ENCODE measurements around the gene AHI1. TPM values are rescaled to one million over a fixed set of nuclear protein-coding genes. Genes with fewer than 3 reads are reported as not detected.

The AHI1 gene
- total RNA-seq, 1 experiment from 2014 or later, result 26.5 TPM

DNA sequence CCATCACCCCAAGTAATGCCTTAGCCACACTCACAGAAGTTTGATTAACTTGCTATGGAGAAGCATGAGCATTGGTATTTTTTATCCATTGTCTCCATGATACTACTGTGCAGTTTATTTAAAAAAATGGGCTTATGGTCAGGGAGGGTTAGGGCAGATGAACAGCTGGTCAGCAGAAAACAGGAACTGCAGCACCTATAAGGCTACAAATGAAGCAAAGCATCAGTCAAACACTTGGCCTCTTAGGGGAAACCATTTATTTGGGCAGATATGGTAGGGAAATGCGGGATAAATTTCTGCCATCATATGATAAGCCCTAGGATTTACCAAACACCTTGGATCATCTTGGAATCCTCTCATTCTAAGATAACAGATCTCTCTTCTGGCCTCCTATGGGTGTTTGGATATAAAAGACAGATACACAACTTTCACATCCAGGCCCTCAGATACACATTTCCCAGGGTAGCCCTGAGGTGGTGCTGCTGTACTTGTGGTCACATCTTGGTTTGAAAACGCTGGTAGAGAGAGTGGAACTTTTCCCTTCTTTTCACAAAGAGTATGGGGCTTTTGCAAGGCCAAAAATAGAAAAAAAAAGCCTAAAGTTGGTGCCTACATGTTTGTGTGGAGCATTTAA, 42.8 kb upstream of the AHI1 start:
- peak; percentile 29 for DNase-seq (ENCODE audit: unreplicated experiment)
- BruUV-seq (replicated peaks), result no TSS peak
- TF ChIP-seq, protein P1, sequence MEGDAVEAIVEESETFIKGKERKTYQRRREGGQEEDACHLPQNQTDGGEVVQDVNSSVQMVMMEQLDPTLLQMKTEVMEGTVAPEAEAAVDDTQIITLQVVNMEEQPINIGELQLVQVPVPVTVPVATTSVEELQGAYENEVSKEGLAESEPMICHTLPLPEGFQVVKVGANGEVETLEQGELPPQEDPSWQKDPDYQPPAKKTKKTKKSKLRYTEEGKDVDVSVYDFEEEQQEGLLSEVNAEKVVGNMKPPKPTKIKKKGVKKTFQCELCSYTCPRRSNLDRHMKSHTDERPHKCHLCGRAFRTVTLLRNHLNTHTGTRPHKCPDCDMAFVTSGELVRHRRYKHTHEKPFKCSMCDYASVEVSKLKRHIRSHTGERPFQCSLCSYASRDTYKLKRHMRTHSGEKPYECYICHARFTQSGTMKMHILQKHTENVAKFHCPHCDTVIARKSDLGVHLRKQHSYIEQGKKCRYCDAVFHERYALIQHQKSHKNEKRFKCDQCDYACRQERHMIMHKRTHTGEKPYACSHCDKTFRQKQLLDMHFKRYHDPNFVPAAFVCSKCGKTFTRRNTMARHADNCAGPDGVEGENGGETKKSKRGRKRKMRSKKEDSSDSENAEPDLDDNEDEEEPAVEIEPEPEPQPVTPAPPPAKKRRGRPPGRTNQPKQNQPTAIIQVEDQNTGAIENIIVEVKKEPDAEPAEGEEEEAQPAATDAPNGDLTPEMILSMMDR (IDR thresholded peaks at IDR 0.05; ENCODE audit: unreplicated experiment), result no peak
- CTCF ChIA-PET, result interaction anchor here (0.7 to 9.5 kb wide), 6 partner anchors 11 to 693 kb away, joined by 3 to 143 read pairs (median 3); no protein-coding TSS in a partner anchor
- Mint-ChIP-seq H3K27ac (ENCODE audit: low read depth, unreplicated experiment) (no peak overlapping the region), H3K4me1 (ENCODE audit: insufficient read depth, unreplicated experiment) (peaks cover 9% of the 10 kb centered on the region), H3K9me3 (ENCODE audit: unreplicated experiment) (no peaks in the 10 kb centered on the region), H3K27me3 (ENCODE audit: insufficient read depth, unreplicated experiment) (no peaks in the 10 kb centered on the region), H3K36me3 (ENCODE audit: insufficient read depth, unreplicated experiment) (no peaks in the 10 kb centered on the region), H3K4me3 (ENCODE audit: unreplicated experiment) (no peak overlapping the region)
- intact Hi-C loops (cut with micrococcal nuclease), result no loop called here
- POLR2A ChIA-PET, result no interaction called here

DNA sequence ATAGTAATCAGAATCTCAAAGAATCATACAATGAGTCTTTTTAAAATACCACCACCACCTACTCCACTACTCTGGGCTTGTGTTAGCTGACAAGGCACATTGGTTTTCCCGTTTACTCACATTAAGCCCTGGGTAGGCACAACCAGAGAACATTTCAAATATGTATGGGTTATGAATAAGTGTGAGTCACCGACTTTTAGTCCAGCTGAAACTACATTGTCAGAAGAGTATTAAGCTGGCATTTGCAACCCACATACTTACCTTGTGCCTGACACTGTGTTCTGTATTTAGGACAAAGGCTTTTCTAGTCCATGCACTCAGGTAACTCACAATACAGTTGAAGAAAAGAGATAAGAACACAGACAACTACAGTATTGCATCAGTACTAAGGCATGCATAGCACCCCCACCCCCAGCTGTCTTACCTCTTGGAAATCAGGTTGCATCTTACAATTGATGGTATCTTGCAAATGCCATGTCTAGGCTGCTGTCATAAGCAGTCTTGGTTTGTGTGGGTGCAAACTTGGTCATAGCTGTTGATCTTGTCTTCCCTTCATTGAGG, 40.3 kb upstream of the AHI1 start:
- POLR2A ChIA-PET, result interaction anchor here (0.6 to 1.6 kb wide), 4 partner anchors 39 to 933 kb away, joined by 3 to 6 read pairs (median 4); partner anchors contain the start of gene BCLAF1
- Mint-ChIP-seq H3K27ac (ENCODE audit: low read depth, unreplicated experiment) (no peak overlapping the region), H3K9me3 (ENCODE audit: unreplicated experiment) (no peaks in the 10 kb centered on the region), H3K36me3 (ENCODE audit: insufficient read depth, unreplicated experiment) (no peaks in the 10 kb centered on the region), H3K4me3 (ENCODE audit: unreplicated experiment) (no peak overlapping the region), H3K4me1 (ENCODE audit: insufficient read depth, unreplicated experiment) (peaks cover 9% of the 10 kb centered on the region), H3K27me3 (ENCODE audit: insufficient read depth, unreplicated experiment) (no peaks in the 10 kb centered on the region)
- CTCF ChIA-PET, result interaction anchor here (0.5 to 9.5 kb wide), 7 partner anchors 32 to 689 kb away, joined by 3 to 143 read pairs (median 4); no protein-coding TSS in a partner anchor
- TF ChIP-seq, protein P1 (IDR thresholded peaks at IDR 0.05; ENCODE audit: unreplicated experiment), result no peak
- BruUV-seq (replicated peaks), result no TSS peak
- DNase-seq (ENCODE audit: unreplicated experiment), result peak; percentile 81
- intact Hi-C loops (cut with micrococcal nuclease), result loop anchor here (1.0 to 5.0 kb wide), 3 partner anchors 31 to 398 kb away; partner anchors contain the start of gene PDE7B

DNA sequence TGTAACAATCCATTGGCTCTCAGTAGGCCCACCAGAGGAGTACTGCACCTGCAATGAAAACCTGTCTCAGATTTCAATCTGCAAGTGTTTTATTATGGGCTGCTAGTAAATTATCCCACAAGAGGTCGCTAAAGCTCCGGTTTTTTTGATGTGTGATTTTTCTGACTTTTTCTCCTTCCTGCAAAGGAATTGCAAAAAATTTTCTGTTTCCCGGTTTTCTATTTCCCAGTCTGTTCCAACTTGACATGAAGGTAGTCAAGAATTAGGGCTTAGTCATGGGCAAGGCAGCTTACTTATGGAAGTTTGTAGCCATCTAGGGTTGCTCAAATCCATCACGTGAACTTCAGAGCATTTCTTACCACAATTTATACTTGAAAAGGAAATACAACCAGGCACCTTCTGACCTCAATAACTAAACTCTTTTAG, 38.5 kb upstream of the AHI1 start:
- intact Hi-C loops (cut with micrococcal nuclease), result loop anchor here (1.0 to 5.0 kb wide), 6 partner anchors 29 to 690 kb away; partner anchors contain the start of gene PDE7B
- peaks cover 9% of the 10 kb centered on the region for H3K4me1 Mint-ChIP-seq (ENCODE audit: insufficient read depth, unreplicated experiment)
- H3K27me3 Mint-ChIP-seq (ENCODE audit: insufficient read depth, unreplicated experiment), result no peaks in the 10 kb centered on the region
- TF ChIP-seq, protein P1 (IDR thresholded peaks at IDR 0.05; ENCODE audit: unreplicated experiment), result peak; percentile 49
- ChIA-PET CTCF (interaction anchor here (0.5 to 9.5 kb wide), 47 partner anchors 8 to 1273 kb away, joined by 3 to 143 read pairs (median 4); partner anchors contain the start of gene PDE7B), POLR2A (interaction anchor here (0.7 to 1.7 kb wide), 6 partner anchors 132 to 714 kb away, joined by 3 to 7 read pairs (median 4); partner anchors contain the start of genes MTFR2 and PDE7B)
- H3K36me3 Mint-ChIP-seq (ENCODE audit: insufficient read depth, unreplicated experiment), result no peaks in the 10 kb centered on the region
- H3K9me3 Mint-ChIP-seq (ENCODE audit: unreplicated experiment), result no peaks in the 10 kb centered on the region
- DNase-seq (ENCODE audit: unreplicated experiment), result peak; percentile 79
- no peak overlapping the region for H3K27ac Mint-ChIP-seq (ENCODE audit: low read depth, unreplicated experiment)
- no peak overlapping the region for H3K4me3 Mint-ChIP-seq (ENCODE audit: unreplicated experiment)
- BruUV-seq (replicated peaks), result no TSS peak

DNA sequence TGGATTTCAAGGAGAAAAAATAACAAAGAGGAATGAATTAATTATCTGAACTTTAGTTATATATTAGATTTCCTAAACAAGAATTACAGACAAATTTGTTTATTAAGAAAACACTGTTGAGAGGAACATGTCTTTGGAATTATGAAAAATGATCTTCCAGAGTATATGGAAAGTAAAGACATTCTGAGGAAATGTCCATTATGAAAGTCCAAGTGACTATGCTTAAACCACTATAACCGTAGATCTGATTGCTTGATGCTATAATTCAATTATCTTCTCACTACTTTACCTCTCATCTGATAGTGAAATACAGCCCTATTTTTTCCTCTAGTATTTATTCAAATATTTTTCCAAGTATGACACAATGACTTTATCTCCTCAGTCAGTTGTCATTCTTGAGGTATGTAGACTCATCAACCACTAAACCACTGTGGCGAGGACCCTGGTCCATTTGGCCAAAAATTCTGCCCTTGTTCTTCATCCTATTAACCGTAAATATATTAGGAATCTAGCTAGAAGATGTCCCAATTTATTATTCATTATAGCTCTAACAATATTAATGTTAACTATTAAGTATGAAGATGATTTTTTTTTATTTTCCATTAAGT, 37.3 kb upstream of the AHI1 start:
- no peak overlapping the region for H3K27ac Mint-ChIP-seq (ENCODE audit: low read depth, unreplicated experiment)
- H3K36me3 Mint-ChIP-seq (ENCODE audit: insufficient read depth, unreplicated experiment), result no peaks in the 10 kb centered on the region
- TF ChIP-seq, protein P1 (IDR thresholded peaks at IDR 0.05; ENCODE audit: unreplicated experiment), result no peak
- no peak for DNase-seq (ENCODE audit: unreplicated experiment)
- no peak overlapping the region for H3K4me3 Mint-ChIP-seq (ENCODE audit: unreplicated experiment)
- intact Hi-C loops (cut with micrococcal nuclease), result loop anchor here (5.0 kb wide), 2 partner anchors 317 to 782 kb away; partner anchors contain the start of gene PDE7B
- CTCF ChIA-PET, result interaction anchor here (0.6 to 9.5 kb wide), 25 partner anchors 10 to 783 kb away, joined by 3 to 143 read pairs (median 4); no protein-coding TSS in a partner anchor
- H3K9me3 Mint-ChIP-seq (ENCODE audit: unreplicated experiment), result no peaks in the 10 kb centered on the region
- no TSS peak for BruUV-seq (replicated peaks)
- H3K27me3 Mint-ChIP-seq (ENCODE audit: insufficient read depth, unreplicated experiment), result no peaks in the 10 kb centered on the region
- peaks cover 9% of the 10 kb centered on the region for H3K4me1 Mint-ChIP-seq (ENCODE audit: insufficient read depth, unreplicated experiment)
- POLR2A ChIA-PET, result interaction anchor here (1.0 to 1.7 kb wide), 4 partner anchors 37 to 715 kb away, joined by 3 to 7 read pairs (median 5); partner anchors contain the start of gene MTFR2
